Measurements from ENCODE around the gene TMEM63B. TPM values are rescaled to one million over a fixed set of nuclear protein-coding genes. Genes with fewer than 3 reads are reported as not detected.
A peak's percentile ranks its signal among the peaks of the same experiment; 100 is the strongest.

TMEM63B gene
- total and polyA plus RNA-seq, 9 of the 15 experiments (the other 6 are each of a cell fraction or from before 2014, with no cell fraction given): 0.14 to 39.4 (median 14.4) TPM

DNA sequence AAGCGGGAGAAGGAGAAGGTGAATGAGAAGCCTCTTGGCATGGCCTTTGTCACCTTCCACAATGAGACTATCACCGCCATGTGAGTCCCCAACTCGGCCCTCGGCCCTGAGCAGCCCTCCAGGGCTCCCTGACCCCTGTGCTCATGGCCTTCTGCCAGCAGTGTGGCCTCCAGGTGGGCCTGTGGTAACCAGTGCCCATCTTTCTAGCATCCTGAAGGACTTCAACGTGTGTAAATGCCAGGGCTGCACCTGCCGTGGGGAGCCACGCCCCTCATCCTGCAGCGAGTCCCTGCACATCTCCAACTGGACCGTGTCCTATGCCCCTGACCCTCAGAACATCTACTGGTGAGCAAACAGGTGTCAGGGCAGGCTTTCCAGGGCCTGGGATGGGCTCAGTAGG, 21.0 kb downstream of the TMEM63B start:
- Histone ChIP-seq H3K4me3 (no peak overlapping the region), H4K20me1 (replicated peaks; ENCODE audit: control insufficient read depth, insufficient read depth, low read length) (peaks cover 3% of the 10 kb centered on the region; the same call in 1 of the 2 replicates), H3K27ac (ENCODE audit: extremely low read depth, low read depth, low read length) (no peak overlapping the region), H3K4me1 (replicated peaks in 1 of 2; ENCODE audit: control insufficient read depth in 2 of 2, insufficient read depth in 2 of 2, low read length in 2 of 2) (peaks cover 0 to 9% of the 10 kb centered on the region in 2 experiments; a peak in 3 of 5 replicates), H3K79me2 (ENCODE audit: control insufficient read depth, insufficient read depth, low read length) (no peaks in the 10 kb centered on the region), H3K4me2 (ENCODE audit: insufficient read depth, low read length) (no peak overlapping the region), H3K9ac (ENCODE audit: insufficient read depth in 1 of 2, low read depth in 2 of 2, low read length in 2 of 2) (peak overlapping the region in 1 of 2 experiments; percentile 24; a peak in 1 of 4 replicates), H3K36me3 (ENCODE audit: control insufficient read depth, insufficient read depth, low read length) (peaks cover 77% of the 10 kb centered on the region), H3K9me3 (replicated peaks; ENCODE audit: control insufficient read depth, insufficient read depth, low read depth, low read length) (no peaks in the 10 kb centered on the region), H3K9me1 (ENCODE audit: control insufficient read depth, insufficient read depth, low read length) (no peaks in the 10 kb centered on the region), H3K27me3 (ENCODE audit: control insufficient read depth in 2 of 2, insufficient read depth in 2 of 2, low read length in 2 of 2) (no peaks in the 10 kb centered on the region), H2AFZ (ENCODE audit: low read depth, low read length) (no peak overlapping the region)
- POLR2A ChIA-PET: interaction anchor here (1.0 to 1.2 kb wide), 2 partner anchors 27 to 99 kb away, joined by 3 read pairs; no protein-coding TSS in a partner anchor
- no peak for FAIRE-seq
- in situ Hi-C loops (cut with MboI) (no loop called here), intact Hi-C loops (cut with micrococcal nuclease) (no loop called here)
- TF ChIP-seq POLR2G (IDR thresholded peaks at IDR 0.05; ENCODE audit: low read depth, low read length): peak; percentile 35; the same call in 1 of the 2 replicates
- TF ChIP-seq RBFOX2 (IDR thresholded peaks at IDR 0.05; ENCODE audit: low read depth, low read length): 0 out of 2 replicates have a peak, but pooled peaks have one; percentile 12
- TF ChIP-seq L3MBTL2 (IDR thresholded peaks at IDR 0.05): no peak
- DNase-seq (ENCODE audit: extremely low read depth in 1 of 4, low spot score in 3 of 4): no peak
- no peak for ATAC-seq
- no TSS peak for BruUV-seq (replicated peaks)
- CTCF ChIA-PET (ENCODE audit: low intra/inter-chr PET ratio): interaction anchor here (0.8 kb wide), 1 partner anchor 86 kb away, joined by 7 read pairs; no protein-coding TSS in a partner anchor
- WGBS (ENCODE audit: insufficient coverage, low coverage, missing lambda C conversion rate): 82% methylated on average over 9 of the region's 9 CpGs

DNA sequence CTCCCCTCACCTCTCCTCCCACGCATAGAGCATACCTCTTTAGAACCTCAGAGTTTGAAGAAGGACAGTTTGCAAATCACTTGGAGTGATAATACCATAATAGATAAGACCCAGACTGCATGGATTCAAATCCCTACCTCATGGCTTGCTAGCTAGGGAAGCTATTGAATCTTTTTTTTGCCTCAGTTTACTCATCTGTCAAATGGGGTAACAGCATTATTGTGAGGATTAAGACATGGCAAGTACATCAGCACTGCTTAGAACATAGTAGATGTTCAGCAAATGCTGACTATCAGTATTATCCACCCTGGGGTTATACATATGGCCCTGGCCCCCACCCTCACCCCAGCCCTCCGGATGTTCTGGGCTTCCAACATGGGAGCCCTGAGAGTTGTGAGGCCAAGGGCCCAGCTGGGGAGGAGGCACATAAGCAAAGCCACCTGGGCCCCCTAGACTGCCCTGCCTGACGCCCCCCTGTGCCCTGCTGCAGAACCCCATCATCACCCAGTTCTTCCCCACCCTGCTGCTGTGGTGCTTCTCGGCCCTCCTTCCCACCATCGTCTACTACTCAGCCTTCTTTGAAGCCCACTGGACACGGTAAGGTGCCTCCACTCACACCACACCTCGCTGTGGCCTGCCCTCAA, 22.1 kb downstream of the TMEM63B start:
- H3K27me3 ChIP-seq (ENCODE audit: control insufficient read depth in 2 of 2, insufficient read depth in 2 of 2, low read length in 2 of 2): no peaks in the 10 kb centered on the region
- H3K9ac ChIP-seq (ENCODE audit: insufficient read depth in 1 of 2, low read depth in 2 of 2, low read length in 2 of 2): peak overlapping the region in 1 of 2 experiments; percentile 20; a peak in 1 of 4 replicates
- no peak overlapping the region for H3K4me2 ChIP-seq (ENCODE audit: insufficient read depth, low read length)
- FAIRE-seq (no peak), DNase-seq (ENCODE audit: extremely low read depth in 1 of 4, low spot score in 3 of 4) (no peak), ATAC-seq (no peak)
- no peaks in the 10 kb centered on the region for H3K79me2 ChIP-seq (ENCODE audit: control insufficient read depth, insufficient read depth, low read length)
- no peak overlapping the region for H3K27ac ChIP-seq (ENCODE audit: extremely low read depth, low read depth, low read length)
- peaks cover 3% of the 10 kb centered on the region; the same call in 1 of the 2 replicates for H4K20me1 ChIP-seq (replicated peaks; ENCODE audit: control insufficient read depth, insufficient read depth, low read length)
- 71% methylated on average over 7 of the region's 7 CpGs for WGBS (ENCODE audit: insufficient coverage, low coverage, missing lambda C conversion rate)
- no peaks in the 10 kb centered on the region for H3K9me3 ChIP-seq (replicated peaks; ENCODE audit: control insufficient read depth, insufficient read depth, low read depth, low read length)
- no peak overlapping the region for H2AFZ ChIP-seq (ENCODE audit: low read depth, low read length)
- in situ Hi-C loops (cut with MboI): loop anchor here (5.0 kb wide), 1 partner anchor 47 kb away; no protein-coding TSS in a partner anchor
- peaks cover 0 to 15% of the 10 kb centered on the region in 2 experiments; a peak in 3 of 5 replicates for H3K4me1 ChIP-seq (replicated peaks in 1 of 2; ENCODE audit: control insufficient read depth in 2 of 2, insufficient read depth in 2 of 2, low read length in 2 of 2)
- no TSS peak for BruUV-seq (replicated peaks)
- CTCF ChIA-PET (ENCODE audit: low intra/inter-chr PET ratio): no interaction called here
- POLR2A ChIA-PET: interaction anchor here (0.8 to 2.3 kb wide), 4 partner anchors 8 to 98 kb away, joined by 3 to 10 read pairs (median 3); partner anchors contain the start of genes CAPN11 and HSP90AB1
- intact Hi-C loops (cut with micrococcal nuclease): loop anchor here (5.0 kb wide), 1 partner anchor 32 kb away; no protein-coding TSS in a partner anchor
- no peaks in the 10 kb centered on the region for H3K9me1 ChIP-seq (ENCODE audit: control insufficient read depth, insufficient read depth, low read length)
- H3K4me3 ChIP-seq: no peak overlapping the region
- peaks cover 75% of the 10 kb centered on the region for H3K36me3 ChIP-seq (ENCODE audit: control insufficient read depth, insufficient read depth, low read length)
- no peak for TF ChIP-seq NFATC3 (IDR thresholded peaks at IDR 0.05)
- TF ChIP-seq KDM4B (IDR thresholded peaks at IDR 0.05; ENCODE audit: borderline replicate concordance in 2 of 2, low read depth in 1 of 2): no peak
- TF ChIP-seq, protein P1, sequence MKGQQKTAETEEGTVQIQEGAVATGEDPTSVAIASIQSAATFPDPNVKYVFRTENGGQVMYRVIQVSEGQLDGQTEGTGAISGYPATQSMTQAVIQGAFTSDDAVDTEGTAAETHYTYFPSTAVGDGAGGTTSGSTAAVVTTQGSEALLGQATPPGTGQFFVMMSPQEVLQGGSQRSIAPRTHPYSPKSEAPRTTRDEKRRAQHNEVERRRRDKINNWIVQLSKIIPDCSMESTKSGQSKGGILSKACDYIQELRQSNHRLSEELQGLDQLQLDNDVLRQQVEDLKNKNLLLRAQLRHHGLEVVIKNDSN (CRISPR knock-in tag; IDR thresholded peaks at IDR 0.05): 0 out of 2 replicates have a peak, but pooled peaks have one; percentile 23
- TF ChIP-seq XRCC4 (IDR thresholded peaks at IDR 0.05; ENCODE audit: extremely low read depth, insufficient read depth, insufficient read length): no peak
- TF ChIP-seq NELFE (IDR thresholded peaks at IDR 0.05; ENCODE audit: insufficient read depth, insufficient read length): no peak
- TF ChIP-seq PML (IDR thresholded peaks at IDR 0.05; ENCODE audit: low read length): no peak
- TF ChIP-seq SNIP1 (IDR thresholded peaks at IDR 0.05; ENCODE audit: low read depth): no peak
- no peak for TF ChIP-seq ZNF764 (CRISPR knock-in tag; IDR thresholded peaks at IDR 0.05; ENCODE audit: low read depth)
- TF ChIP-seq ETS2 (tag; IDR thresholded peaks at IDR 0.05; ENCODE audit: borderline replicate concordance, poor library complexity, severe bottlenecking): no peak
- TF ChIP-seq ZKSCAN1 (IDR thresholded peaks at IDR 0.05; ENCODE audit: low read depth, low read length): no peak
- no peak for TF ChIP-seq SMARCE1 (IDR thresholded peaks at IDR 0.05)
- TF ChIP-seq ELF1 (tag; IDR thresholded peaks at IDR 0.05): no peak
- peak; percentile 78 for TF ChIP-seq ADNP (tag; IDR thresholded peaks at IDR 0.05)
